Mononuclear cell (primary cell): Measurements from ENCODE around the gene PARD6G. TPM values are rescaled to one million over a fixed set of nuclear protein-coding genes. Genes with fewer than 3 reads are reported as not detected.

Experiments
- H3K27me3 ChIP-seq: 2 replicates; pipeline ENCODE4 v1.6.0; 2011; ENCODE audit warnings: low read length, control low read depth; ENCODE audit not compliant: insufficient read depth
- H3K4me1 ChIP-seq: 2 replicates; pipeline ENCODE4 v1.5.1; 2011; ENCODE audit warnings: mild to moderate bottlenecking, low read length, control low read depth; ENCODE audit not compliant: insufficient read depth
- H3K4me3 ChIP-seq: 2 replicates; pipeline ENCODE4 v1.5.1; 2011; ENCODE audit warnings: mild to moderate bottlenecking, low read length, moderate library complexity
- H3K9me3 ChIP-seq: 2 replicates; pipeline ENCODE4 v1.5.1; 2011; ENCODE audit warnings: low read depth, mild to moderate bottlenecking, control low read depth, low read length
- total RNA-seq: library from RNA; depleted of rRNA; stranded (reverse); fragments of >200 nt; gene quantifications from one replicate; pipeline ENCODE4 v1.2.3, GENCODE V29; 2012

Gene PARD6G
- total RNA-seq, 1 donor, result 0.73 TPM

GRCh38 chr18:80120932-80121331 is 126.4 kb downstream of the PARD6G start:
- H3K9me3 ChIP-seq, result no peaks in the 10 kb centered on the region
- H3K4me3 ChIP-seq, result no peak overlapping the region
- no peaks in the 10 kb centered on the region for H3K27me3 ChIP-seq
- no peaks in the 10 kb centered on the region for H3K4me1 ChIP-seq

GRCh38 chr18:80119111-80119510 is 128.2 kb downstream of the PARD6G start:
- Histone ChIP-seq H3K4me1 (peaks cover 5% of the 10 kb centered on the region), H3K9me3 (no peaks in the 10 kb centered on the region), H3K4me3 (no peak overlapping the region), H3K27me3 (no peaks in the 10 kb centered on the region)

GRCh38 chr18:80115035-80115434 is 132.3 kb downstream of the PARD6G start:
- Histone ChIP-seq H3K27me3 (no peaks in the 10 kb centered on the region), H3K4me3 (no peak overlapping the region), H3K4me1 (peaks cover 17% of the 10 kb centered on the region), H3K9me3 (no peaks in the 10 kb centered on the region)

GRCh38 chr18:80112624-80113248 is 134.6 kb downstream of the PARD6G start:
- Histone ChIP-seq H3K4me3 (no peak overlapping the region), H3K4me1 (peaks cover 19% of the 10 kb centered on the region), H3K27me3 (no peaks in the 10 kb centered on the region), H3K9me3 (no peaks in the 10 kb centered on the region)

- H3K4me1 ChIP-seq, result peaks cover 15% of the 10 kb centered on the region
- H3K9me3 ChIP-seq, result no peaks in the 10 kb centered on the region
- H3K4me3 ChIP-seq, result peak overlapping the region; percentile 56
- H3K27me3 ChIP-seq, result no peaks in the 10 kb centered on the region
These were observed 137.6 kb downstream of the PARD6G start for GRCh38 chr18:80109676-80110078.

- peak within 1 kb of the TSS; percentile 56 for H3K4me3 ChIP-seq
- H3K27me3 ChIP-seq, result no peaks in the 10 kb centered on the region
- H3K4me1 ChIP-seq, result peaks cover 14% of the 10 kb centered on the region
- H3K9me3 ChIP-seq, result no peaks in the 10 kb centered on the region
These were observed 138.3 kb downstream of the PARD6G start, which contains the start of gene ADNP2 for GRCh38 chr18:80108739-80109675. Gene ADNP2 (plus strand): TSS chr18:80109262. CDS start chr18:80117543, 8,281 bp downstream.

- peaks cover 14% of the 10 kb centered on the region for H3K4me1 ChIP-seq
- H3K4me3 ChIP-seq, result no peak overlapping the region
- H3K27me3 ChIP-seq, result no peaks in the 10 kb centered on the region
These were observed 139.2 kb downstream of the PARD6G start for GRCh38 chr18:80108121-80108536.

GRCh38 chr18:80107426-80107825 is 139.9 kb downstream of the PARD6G start:
- H3K4me3 ChIP-seq, result no peak overlapping the region
- no peaks in the 10 kb centered on the region for H3K27me3 ChIP-seq
- H3K4me1 ChIP-seq, result peaks cover 14% of the 10 kb centered on the region
- no peaks in the 10 kb centered on the region for H3K9me3 ChIP-seq

More at GRCh38 chr18:80108121-80108536, 139.2 kb downstream of the PARD6G start:
- no peaks in the 10 kb centered on the region for H3K9me3 ChIP-seq

Other genes starting within 250 kb of the PARD6G start
- 8.4 TPM for gene RBFA, start 213.1 kb downstream of the PARD6G start, total RNA-seq
- gene ADNP2, start 138.3 kb downstream of the PARD6G start, total RNA-seq, result 83.3 TPM